SK-N-SH (cell line): ENCODE data around the gene RCOR3.

ENCODE experiments used
- MEF2A ChIP-seq: IDR thresholded peaks from 2 replicates; pipeline ENCODE4 v1.4.0; 2012; ENCODE audit warnings: low read depth, borderline replicate concordance
- RFX5 ChIP-seq: IDR thresholded peaks from 2 replicates; pipeline ENCODE4 v1.6.1; 2012; ENCODE audit warnings: mild to moderate bottlenecking, improper control_type of control experiment, low read length
- ZBTB33 ChIP-seq: IDR thresholded peaks from 2 replicates; pipeline ENCODE4 v1.4.0; 2012; ENCODE audit warnings: low read depth, borderline replicate concordance

GRCh38 chr1:211356723-211357407 lies 97.7 kb downstream of the RCOR3 start:
- TF ChIP-seq RFX5: no peak
- TF ChIP-seq MEF2A: no peak
- TF ChIP-seq ZBTB33: no peak
